ENCODE measurements around the gene LRRN2. TPM values are rescaled to one million over a fixed set of nuclear protein-coding genes. Genes with fewer than 3 reads are reported as not detected.
A peak's percentile ranks its signal among the peaks of the same experiment; 100 is the strongest.

The LRRN2 gene
- total RNA-seq, 1 experiment from 2014 or later: 5.8 TPM

- Histone ChIP-seq H2BK20ac (ENCODE audit: low read depth, low read length, poor library complexity, severe bottlenecking) (no peak overlapping the region), H3T11ph (ENCODE audit: low read length) (no peak overlapping the region), H3K18ac (ENCODE audit: insufficient read length, low read depth, low read length) (no peak overlapping the region), H3K23me2 (ENCODE audit: insufficient read length, low read depth, low read length, poor library complexity, severe bottlenecking) (no peaks in the 10 kb centered on the region), H3K9ac (ENCODE audit: extremely low read depth, insufficient read length, low read length) (no peak overlapping the region), H3K9me3 (ENCODE audit: control insufficient read depth, low read depth, low read length) (no peaks in the 10 kb centered on the region), H2BK12ac (ENCODE audit: insufficient read length, low read depth, low read length) (no peak overlapping the region), H2BK120ac (ENCODE audit: low read depth, low read length, poor library complexity, severe bottlenecking) (no peak overlapping the region), H3K56ac (ENCODE audit: insufficient read length, low read depth, low read length) (no peak overlapping the region), H2AK5ac (ENCODE audit: insufficient read length, low read length) (no peak overlapping the region), H3K4ac (ENCODE audit: low read depth, low read length) (no peak overlapping the region), H3K79me2 (ENCODE audit: insufficient read depth, low read length) (no peaks in the 10 kb centered on the region), H4K5ac (ENCODE audit: insufficient read length, low read depth, low read length) (no peak overlapping the region), H3K23ac (ENCODE audit: insufficient read length, low read depth, low read length) (no peak overlapping the region), H3K27ac (ENCODE audit: insufficient read length, low read depth, low read length) (no peak overlapping the region), H3K79me1 (ENCODE audit: insufficient read depth, low read depth, low read length, poor library complexity, severe bottlenecking) (no peaks in the 10 kb centered on the region), H3K27me3 (ENCODE audit: insufficient read depth, low read length) (no peaks in the 10 kb centered on the region), H4K8ac (replicated peaks; ENCODE audit: insufficient read length, low read depth, low read length) (no peak overlapping the region), H2BK15ac (ENCODE audit: low read depth, low read length) (no peak overlapping the region), H2AFZ (ENCODE audit: low read length) (no peak overlapping the region), H3K14ac (ENCODE audit: insufficient read depth, low read length) (peak overlapping the region; percentile 17; the same call in 1 of the 2 replicates), H4K20me1 (ENCODE audit: control insufficient read depth, insufficient read depth, insufficient read length) (no peaks in the 10 kb centered on the region), H3K4me1 (ENCODE audit: insufficient read depth, low read length) (no peaks in the 10 kb centered on the region; the same call in 1 of the 2 replicates), H3K4me2 (ENCODE audit: insufficient read depth, insufficient read length, low read length) (no peak overlapping the region), H2BK5ac (ENCODE audit: insufficient read length, low read length) (no peak overlapping the region), H4K91ac (ENCODE audit: insufficient read length, low read depth, low read length) (no peak overlapping the region)
- Mint-ChIP-seq H3K27ac (no peak overlapping the region), H3K27me3 (ENCODE audit: low read depth) (no peaks in the 10 kb centered on the region), H3K36me3 (ENCODE audit: insufficient read depth in 1 of 3, low read depth in 3 of 3) (no peaks in the 10 kb centered on the region; a peak in 1 of 7 replicates), H3K4me3 (no peak overlapping the region), H3K4me1 (peaks cover 7 to 11% of the 10 kb centered on the region in 2 experiments), H3K9me3 (no peaks in the 10 kb centered on the region)
- no CpG with 5 or more reads among the region's 10 CpGs for WGBS (ENCODE audit: extremely low coverage, insufficient read length, low lambda C conversion rate)
- no peak for TF ChIP-seq CTCF (conservative IDR thresholded peaks at IDR 0.05)
- DNase-seq: no peak
Measured at GRCh38 chr1:204670152-204670927, 15.2 kb downstream of the LRRN2 start.
